H1 (cell line): Measurements from ENCODE around the gene DAPK2. TPM values are rescaled to one million over a fixed set of nuclear protein-coding genes. Genes with fewer than 3 reads are reported as not detected.

Experiments used
- CTCF ChIA-PET: fragments of 300-600 bp; sonication (Branson Sonifier 250); formaldehyde crosslinking; loops from one replicate; lab custom pipeline; 2021; ENCODE audit not compliant: partially characterized antibody; lab: Charles Lee
- POLR2A ChIA-PET: fragments of 300-600 bp; sonication (Branson Sonifier 250); formaldehyde crosslinking; loops from one replicate; lab custom pipeline; 2021; ENCODE audit warnings: inconsistent platforms; ENCODE audit not compliant: partially characterized antibody; lab: Charles Lee
- DNase-seq, 2 experiments: peaks; one replicate each; pipeline versions ENCODE4 v3.0.0 to v3.0.0-alpha.2; 2010 to 2022; ENCODE audit warnings: low spot score in 2 of 2, low read depth in 1 of 2, mixed read lengths in 1 of 2
- FAIRE-seq: peaks from 2 replicates; lab custom pipeline; 2011; peaks lifted over from hg19 to GRCh38; lab: Jason Lieb, UNC
- H2AFZ ChIP-seq: 2 replicates; pipeline ENCODE4 v1.8.1; 2012; ENCODE audit warnings: low read length, inconsistent platforms
- H2AK5ac ChIP-seq: 2 replicates; pipeline ENCODE4 v1.6.1; 2013; ENCODE audit warnings: low read depth, low read length
- H2BK120ac ChIP-seq: replicated peaks from 2 replicates; pipeline ENCODE3; 2013; ENCODE audit warnings: low read depth, low read length, inconsistent platforms
- H2BK12ac ChIP-seq: 2 replicates; pipeline ENCODE4 v1.6.1; 2013; ENCODE audit warnings: low read depth, low read length
- H2BK15ac ChIP-seq: 2 replicates; pipeline ENCODE4 v1.6.1; 2013; ENCODE audit warnings: low read length
- H2BK20ac ChIP-seq: 2 replicates; pipeline ENCODE4 v1.6.1; 2013; ENCODE audit warnings: low read length
- H2BK5ac ChIP-seq: 2 replicates; pipeline ENCODE4 v1.6.1; 2013; ENCODE audit warnings: low read depth, low read length
- H3K14ac ChIP-seq: 2 replicates; pipeline ENCODE4 v1.6.1; 2013; ENCODE audit warnings: inconsistent platforms; ENCODE audit not compliant: insufficient read length
- H3K18ac ChIP-seq: 2 replicates; pipeline ENCODE4 v1.6.1; 2013; ENCODE audit warnings: low read length; ENCODE audit errors: extremely low read depth
- H3K23ac ChIP-seq: 2 replicates; pipeline ENCODE4 v1.6.1; 2013; ENCODE audit warnings: inconsistent platforms; ENCODE audit not compliant: insufficient read length
- H3K23me2 ChIP-seq: 2 replicates; pipeline ENCODE4 v1.6.1; 2013; ENCODE audit warnings: low read depth, low read length
- H3K27ac ChIP-seq: 2 replicates; pipeline ENCODE4 v1.6.1; 2011; ENCODE audit warnings: low read depth, low read length, inconsistent platforms
- H3K27me3 ChIP-seq, 4 experiments: replicated peaks in 1 of 4; 1 replicate in 1 of 4; 2 replicates in 3 of 4; pipeline versions ENCODE4 v1.6.1 to v1.8.1; 2011 to 2013; ENCODE audit warnings: low read length in 3 of 4, mild to moderate bottlenecking in 3 of 4, inconsistent platforms in 2 of 4, mixed read lengths in 2 of 4, moderate library complexity in 1 of 4; ENCODE audit not compliant: control insufficient read depth in 3 of 4, insufficient read depth in 3 of 4; ENCODE audit errors: extremely low read depth in 1 of 4
- H3K36me3 ChIP-seq, 4 experiments: 2 replicates each; pipeline versions ENCODE4 v1.6.1 to v1.8.1; 2011 to 2013; ENCODE audit warnings: mild to moderate bottlenecking in 4 of 4, low read length in 3 of 4, moderate library complexity in 2 of 4, control low read depth in 1 of 4, inconsistent platforms in 1 of 4; ENCODE audit not compliant: insufficient read depth in 4 of 4, control insufficient read depth in 2 of 4
- H3K4ac ChIP-seq: replicated peaks from 2 replicates; pipeline ENCODE3; 2013; ENCODE audit warnings: low read length, low read depth, mixed read lengths, inconsistent platforms; ENCODE audit not compliant: insufficient read length
- H3K4me1 ChIP-seq, 4 experiments: replicated peaks in 1 of 4; 1 replicate in 1 of 4; 2 replicates in 3 of 4; pipeline versions ENCODE4 v1.6.1 to v1.8.1; 2011 to 2013; ENCODE audit warnings: low read length in 3 of 4, inconsistent platforms in 2 of 4, mixed read lengths in 1 of 4; ENCODE audit not compliant: insufficient read depth in 4 of 4, control insufficient read depth in 3 of 4
- H3K4me2 ChIP-seq, 2 experiments: 2 replicates each; pipeline versions ENCODE4 v1.6.1 to v1.8.1; 2011 to 2013; ENCODE audit warnings: low read depth in 2 of 2, low read length in 2 of 2, control low read depth in 1 of 2, inconsistent platforms in 1 of 2, mild to moderate bottlenecking in 1 of 2; ENCODE audit not compliant: insufficient read depth in 1 of 2
- H3K4me3 ChIP-seq, 4 experiments: fragments of 200-600, 300-600 bp in 1 of 4; sonication (generic), shearing (Covaris generic), sonication (Bioruptor Twin) in 1 of 4; 2 replicates each; pipeline versions ENCODE4 v1.5.1 to v1.8.1; 2011 to 2016; ENCODE audit warnings: low read length in 4 of 4, low read depth in 3 of 4, control low read depth in 2 of 4, inconsistent platforms in 2 of 4, mild to moderate bottlenecking in 2 of 4, mixed read lengths in 1 of 4, moderate library complexity in 1 of 4; ENCODE audit not compliant: insufficient read depth in 2 of 4; ENCODE audit errors: extremely low read depth in 1 of 4
- H3K56ac ChIP-seq: replicated peaks from 2 replicates; pipeline ENCODE3; 2013; ENCODE audit warnings: low read depth, mild to moderate bottlenecking, mixed read lengths, low read length, inconsistent platforms; ENCODE audit not compliant: insufficient read length
- H3K79me1 ChIP-seq: 2 replicates; pipeline ENCODE4 v1.6.1; 2013; ENCODE audit warnings: low read depth, low read length, control low read depth
- H3K79me2 ChIP-seq, 2 experiments: 2 replicates each; pipeline versions ENCODE4 v1.6.1 to v1.8.1; 2012 to 2013; ENCODE audit warnings: low read length in 2 of 2, mild to moderate bottlenecking in 2 of 2, inconsistent platforms in 1 of 2; ENCODE audit not compliant: insufficient read depth in 2 of 2, control insufficient read depth in 1 of 2
- H3K9ac ChIP-seq, 4 experiments: replicated peaks in 1 of 4; 1 replicate in 1 of 4; 2 replicates in 3 of 4; pipeline versions ENCODE4 v1.6.1 to v1.8.1; 2011 to 2013; ENCODE audit warnings: low read depth in 3 of 4, low read length in 3 of 4, control low read depth in 2 of 4, mild to moderate bottlenecking in 2 of 4, moderate library complexity in 2 of 4, inconsistent platforms in 1 of 4; ENCODE audit errors: extremely low read depth in 1 of 4
- H3K9me3 ChIP-seq, 2 experiments: 2 replicates each; pipeline versions ENCODE4 v1.6.1 to v1.8.1; 2012 to 2013; ENCODE audit warnings: mild to moderate bottlenecking in 2 of 2, moderate library complexity in 2 of 2, control low read depth in 1 of 2, inconsistent platforms in 1 of 2, low read depth in 1 of 2, low read length in 1 of 2, mixed read lengths in 1 of 2; ENCODE audit not compliant: insufficient read depth in 2 of 2
- H4K20me1 ChIP-seq, 2 experiments: replicated peaks in 1 of 2; 2 replicates each; pipeline versions ENCODE3 to v1.8.1; 2011 to 2013; ENCODE audit warnings: inconsistent platforms in 2 of 2, low read length in 2 of 2, mild to moderate bottlenecking in 1 of 2; ENCODE audit not compliant: insufficient read depth in 2 of 2, control insufficient read depth in 1 of 2
- H4K5ac ChIP-seq: 2 replicates; pipeline ENCODE4 v1.6.1; 2013; ENCODE audit warnings: low read length, low read depth, mixed read lengths, inconsistent platforms; ENCODE audit not compliant: insufficient read length
- H4K8ac ChIP-seq: 2 replicates; pipeline ENCODE4 v1.8.0; 2013; ENCODE audit warnings: mild to moderate bottlenecking, moderate library complexity, low read length, inconsistent platforms; ENCODE audit not compliant: insufficient read depth; ENCODE audit errors: extremely low read depth
- H4K91ac ChIP-seq: replicated peaks from 2 replicates; pipeline ENCODE3; 2013; ENCODE audit warnings: low read length, mixed read lengths, inconsistent platforms; ENCODE audit not compliant: insufficient read length
- ASH2L ChIP-seq: fragments of 200-600, 300-600 bp; sonication (generic); IDR thresholded peaks from one replicate; pipeline ENCODE4 v1.7.1; 2017; ENCODE audit warnings: low read length
- CBX5 ChIP-seq: fragments of 300-800, 300-1000 bp; sonication (generic); IDR thresholded peaks from 2 replicates; pipeline ENCODE4 v1.7.1; 2016; ENCODE audit warnings: antibody characterized with exemption, low read length, low read depth
- CTBP2 ChIP-seq: IDR thresholded peaks from 2 replicates; pipeline ENCODE4 v1.7.0; 2011; ENCODE audit warnings: borderline replicate concordance, mild to moderate bottlenecking, moderate library complexity, mixed read lengths, low read length; ENCODE audit not compliant: insufficient read depth, insufficient read length
- EGR1 ChIP-seq: IDR thresholded peaks from 2 replicates; pipeline ENCODE4 v1.6.1; 2011; ENCODE audit warnings: low read depth, low read length, borderline replicate concordance
- HDAC2 ChIP-seq, 2 experiments: fragments of 300-600 bp in 1 of 2; sonication (generic) in 1 of 2; IDR thresholded peaks; 2 replicates each; pipeline ENCODE4 v1.6.1; 2011 to 2012; ENCODE audit warnings: low read depth in 2 of 2, low read length in 2 of 2, mild to moderate bottlenecking in 2 of 2, moderate library complexity in 2 of 2, borderline replicate concordance in 1 of 2, inconsistent platforms in 1 of 2
- HDAC6 ChIP-seq: IDR thresholded peaks from one replicate; pipeline ENCODE4 v1.7.1; 2012; ENCODE audit warnings: low read depth, mild to moderate bottlenecking, inconsistent platforms, low read length, moderate library complexity
- KDM4A ChIP-seq: IDR thresholded peaks from one replicate; pipeline ENCODE4 v1.7.1; 2012; ENCODE audit warnings: low read depth, mild to moderate bottlenecking, moderate library complexity, low read length, inconsistent platforms; ENCODE audit not compliant: severe bottlenecking
- POLR2A ChIP-seq, 2 experiments: IDR thresholded peaks; 1 replicate in 1 of 2; 2 replicates in 1 of 2; pipeline ENCODE4 v1.6.1; 2011; ENCODE audit warnings: low read depth in 2 of 2, low read length in 2 of 2, mild to moderate bottlenecking in 2 of 2; ENCODE audit errors: control extremely low read depth in 1 of 2
- POLR2AphosphoS5 ChIP-seq: IDR thresholded peaks from 2 replicates; pipeline ENCODE4 v1.6.1; 2011; ENCODE audit warnings: low read depth, low read length
- RBBP5 ChIP-seq: IDR thresholded peaks from 2 replicates; pipeline ENCODE4 v1.7.1; 2012; ENCODE audit warnings: low read depth, mild to moderate bottlenecking, inconsistent platforms, low read length, moderate library complexity, borderline replicate concordance
- TCF12 ChIP-seq: IDR thresholded peaks from 2 replicates; pipeline ENCODE4 v1.6.1; 2011; ENCODE audit warnings: low read depth, mild to moderate bottlenecking, low read length
- USF2 ChIP-seq: IDR thresholded peaks from 2 replicates; pipeline ENCODE4 v1.6.1; 2011; ENCODE audit warnings: low read length, improper control_type of control experiment
- WGBS, 2 experiments: shearing (Covaris generic) in 1 of 2; methylation state at CpG; one replicate each; pipeline versions ENCODE4 v1.1.6 to v1.1.7; 2013 to 2015; ENCODE audit warnings: low lambda C conversion rate in 2 of 2, mixed read lengths in 2 of 2, inconsistent platforms in 1 of 2, low coverage in 1 of 2, missing lambda C conversion rate in 1 of 2; ENCODE audit not compliant: insufficient replicate concordance in 2 of 2, insufficient coverage in 1 of 2, insufficient read length in 1 of 2; ENCODE audit errors: extremely low coverage in 1 of 2, missing lambda C conversion rate in 1 of 2; 5-methylcytosine and 5-hydroxymethylcytosine counted together
- polyA plus RNA-seq, 7 experiments: library from polyadenylated mRNA; depleted of rRNA in 3 of 7; stranded (reverse) in 5 of 7; unstranded in 2 of 7; fragments of >200 nt in 5 of 7; fragments of 200-250 nt in 2 of 7; gene quantifications; 1 replicate in 5 of 7; 2 replicates in 1 of 7; 4 replicates in 1 of 7; pipeline versions ENCODE4 v1.2.1 to v1.2.3, GENCODE V29; 2011 to 2013; ENCODE audit warnings: missing spikeins in 2 of 7, mixed read lengths in 2 of 7
- total RNA-seq: library from RNA; stranded (reverse); fragmentation: NEBNext Ultra II Directional; extraction: Animal tissue kit (Norgen Biotek cat#: 25700); gene quantifications from 2 replicates; pipeline ENCODE4 v1.2.1, GENCODE V29; 2021

Gene DAPK2
- total and polyA plus RNA-seq, 2 of the 8 experiments (the other 6 are each of a cell fraction or from before 2014, with no cell fraction given), result 1.8 to 2.9 TPM

- Histone ChIP-seq H2BK5ac (no peak overlapping the region), H3K18ac (no peak overlapping the region), H2BK20ac (no peak overlapping the region), H2AFZ (no peak overlapping the region), H3K27me3 (no peaks in the 10 kb centered on the region), H3K36me3 (no peaks in the 10 kb centered on the region), H2BK15ac (no peak overlapping the region), H3K9ac (no peak overlapping the region), H3K23me2 (no peaks in the 10 kb centered on the region), H4K20me1 (no peaks in the 10 kb centered on the region), H3K4me1 (no peaks in the 10 kb centered on the region), H4K8ac (no peak overlapping the region), H3K79me2 (no peaks in the 10 kb centered on the region), H4K5ac (no peak overlapping the region), H3K23ac (no peak overlapping the region), H3K56ac (no peak overlapping the region), H4K91ac (no peak overlapping the region), H2AK5ac (no peak overlapping the region), H3K27ac (no peak overlapping the region), H3K4me3 (no peak overlapping the region), H3K14ac (no peak overlapping the region), H3K4me2 (no peak overlapping the region), H3K9me3 (no peaks in the 10 kb centered on the region), H3K4ac (no peak overlapping the region), H2BK12ac (no peak overlapping the region), H2BK120ac (no peak overlapping the region), H3K79me1 (no peaks in the 10 kb centered on the region)
- ChIA-PET POLR2A (no interaction called here), CTCF (interaction anchor here (1.1 to 7.8 kb wide), 5 partner anchors 9 to 134 kb away, joined by 3 to 74 read pairs (median 6); no protein-coding TSS in a partner anchor)
- WGBS, 2 experiments, result 90% methylated on average over 1 of the region's 1 CpG; no CpG with 5 or more reads in 1 of the 2 experiments
- no peak for DNase-seq
- FAIRE-seq, result no peak
- TF ChIP-seq KDM4A (no peak), RBBP5 (no peak), HDAC6 (no peak), EGR1 (no peak), POLR2AphosphoS5 (no peak), TCF12 (no peak), POLR2A (IDR thresholded peaks at IDR 0.05; ENCODE audit: control extremely low read depth in 1 of 2, low read depth in 2 of 2, low read length in 2 of 2) (no peak), ASH2L (no peak), CBX5 (no peak), CTBP2 (no peak), HDAC2 (IDR thresholded peaks at IDR 0.05; ENCODE audit: borderline replicate concordance in 1 of 2, low read depth in 2 of 2, low read length in 2 of 2) (no peak), USF2 (no peak)
These were observed 158.1 kb downstream of the DAPK2 start for GRCh38 chr15:63888146-63888545.
